Endometrial microvascular endothelial cells (primary cell): ENCODE measurements around the gene OR52I2. TPM values are rescaled to one million over a fixed set of nuclear protein-coding genes. Genes with fewer than 3 reads are reported as not detected.

ENCODE experiments used
- in situ Hi-C: cut with HindIII; loops from 2 replicates; pipeline ENCODE4 v1.10.0; 2017; ENCODE audit warnings: low sequenced_read_pairs, low pct_unique_long_range_greater_than_20kb; ENCODE audit errors: inconsistent ontology term
- total RNA-seq: library from RNA; depleted of rRNA; stranded (reverse); fragments of >200 nt; gene quantifications from one replicate; pipeline ENCODE4 v1.2.3, GENCODE V29; 2015; ENCODE audit errors: inconsistent ontology term

Gene OR52I2
- total RNA-seq, 1 donor from 2014 or later, result not detected

DNA sequence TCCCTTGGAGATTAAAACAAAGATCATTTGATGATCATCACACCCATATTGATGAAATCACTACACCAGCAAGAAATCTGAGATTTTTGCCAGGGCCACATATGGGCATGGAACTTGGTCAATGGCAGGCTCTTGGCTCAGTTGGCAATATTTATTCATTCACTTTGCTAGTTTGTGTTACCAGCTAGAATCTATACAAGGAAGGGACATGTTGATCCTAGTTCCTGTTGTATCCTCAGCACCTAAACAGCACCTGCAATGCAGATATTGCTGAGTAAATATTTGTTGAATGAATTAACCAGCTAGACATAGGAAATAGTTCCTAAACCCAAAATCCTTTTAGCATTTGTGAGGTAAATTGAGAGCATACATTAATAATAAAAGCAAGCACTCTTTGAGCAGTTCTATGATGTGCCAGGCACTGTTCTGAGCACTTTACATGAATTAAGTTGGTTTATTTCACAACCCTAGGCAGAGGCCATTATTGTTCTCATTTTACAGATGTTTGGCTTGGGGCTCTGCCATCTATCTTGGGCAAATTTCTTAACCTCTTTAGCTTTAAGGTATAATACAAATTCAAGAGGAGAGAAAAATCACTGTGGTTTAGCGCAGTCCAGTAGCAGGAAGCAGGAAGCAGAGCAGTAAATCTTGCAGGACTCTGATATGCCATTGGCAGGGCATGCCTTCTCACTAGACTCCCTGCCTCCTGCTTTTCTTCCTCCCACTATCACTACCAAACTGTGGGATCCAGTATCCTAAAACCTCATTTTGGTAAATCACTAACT is 24.9 kb downstream of the OR52I2 start:
- in situ Hi-C loops, result no loop called here

DNA sequence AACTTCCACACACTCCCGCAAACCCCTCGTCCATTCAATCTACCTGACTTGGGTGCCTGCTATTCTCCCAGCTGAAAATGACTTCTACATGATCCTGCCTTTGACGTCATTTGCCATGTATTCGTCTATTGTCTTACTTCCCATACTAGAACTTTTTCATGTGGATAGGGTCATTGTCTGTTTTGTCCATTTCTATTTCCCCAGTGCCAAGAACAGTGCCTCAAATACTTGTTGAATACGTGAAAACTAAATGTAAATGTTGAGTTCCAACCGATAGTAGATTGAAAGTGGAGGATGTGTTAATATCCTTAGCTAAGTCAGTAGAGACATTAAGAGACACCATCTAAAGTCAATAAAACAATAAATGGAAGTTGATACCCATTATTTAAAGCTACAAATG is 25.6 kb downstream of the OR52I2 start:
- in situ Hi-C loops, result no loop called here

DNA sequence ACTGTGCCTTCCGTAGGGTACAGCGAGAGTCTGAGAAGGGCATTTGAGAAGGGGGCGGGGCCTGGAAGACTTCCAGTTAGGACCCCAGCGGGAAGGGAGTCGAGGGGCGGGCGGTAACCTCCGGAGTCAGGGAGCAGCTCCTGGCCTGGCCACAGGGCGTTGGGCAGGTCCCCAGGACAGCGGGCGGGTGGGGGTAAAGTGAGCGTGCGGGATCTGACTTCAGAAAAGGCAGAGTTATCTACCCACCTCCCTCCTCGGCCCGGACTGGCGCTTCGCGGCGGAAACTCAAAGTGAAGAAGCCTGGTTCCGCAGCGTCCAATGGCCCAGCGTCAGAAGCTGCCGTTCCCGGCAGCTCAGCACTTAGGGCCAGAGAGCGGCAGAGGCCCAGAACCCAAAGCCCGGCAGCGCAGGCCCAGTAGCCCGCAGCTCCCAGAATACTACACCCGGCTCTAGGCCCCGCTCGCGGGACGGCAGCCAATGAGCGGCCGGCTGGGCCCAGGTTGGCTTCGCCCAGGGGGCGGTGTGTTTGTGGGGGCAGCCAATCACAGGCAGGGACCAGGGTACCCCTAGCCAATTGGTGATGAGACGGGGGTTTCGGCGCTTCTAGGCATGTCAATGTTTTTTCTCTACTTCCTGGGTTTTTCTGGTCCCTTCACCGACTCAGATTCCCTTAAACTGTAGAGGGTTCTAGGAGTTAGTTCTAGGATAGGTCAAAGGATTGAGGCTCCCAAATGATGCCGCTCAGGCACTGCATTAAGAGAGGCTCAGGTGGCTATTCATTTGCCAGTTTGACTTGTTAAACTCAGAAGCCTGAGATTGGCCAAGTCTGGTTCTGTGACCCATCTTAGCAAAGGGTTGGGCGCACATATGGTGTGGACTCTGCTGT is 26.5 kb downstream of the OR52I2 start, which contains the start of gene TRIM68:
Gene TRIM68, minus strand, starts transcription at position 451 of the 886 bp plus-strand sequence. CDS start 2,727 bp downstream, outside the sequence.
- in situ Hi-C loops, result no loop called here

DNA sequence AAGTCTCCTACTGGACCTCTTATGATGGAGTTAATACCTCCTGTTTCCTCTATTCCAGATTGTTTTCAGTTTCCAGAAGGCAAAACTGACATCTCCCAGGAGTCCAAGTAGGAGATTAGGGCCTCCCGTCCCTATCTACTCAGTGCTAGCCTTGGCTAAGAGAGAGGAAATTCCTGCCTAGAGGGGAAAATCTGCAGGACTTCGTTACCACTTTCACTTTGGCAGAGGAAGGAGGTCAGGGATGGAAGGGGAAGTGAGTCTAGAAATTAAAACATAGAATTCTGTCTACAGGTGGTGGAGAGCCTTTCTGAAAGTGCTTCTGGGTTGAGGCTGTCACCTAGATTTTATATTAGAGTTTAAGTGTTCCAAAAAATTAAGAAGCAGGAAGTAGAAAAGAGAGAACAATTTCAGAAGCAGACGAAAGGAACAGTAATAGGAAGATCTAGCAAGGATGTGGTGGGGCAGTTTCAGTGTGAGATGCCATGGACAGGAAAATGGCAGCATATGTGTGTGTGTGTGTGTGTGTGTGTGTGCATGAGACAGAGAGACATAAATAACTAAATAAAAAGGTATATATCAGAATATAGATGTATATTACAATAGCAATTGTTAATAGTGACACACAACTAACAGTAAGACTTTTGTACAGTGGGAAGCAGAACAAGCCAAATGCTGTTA is 28.9 kb downstream of the OR52I2 start:
- in situ Hi-C loops, result no loop called here

DNA sequence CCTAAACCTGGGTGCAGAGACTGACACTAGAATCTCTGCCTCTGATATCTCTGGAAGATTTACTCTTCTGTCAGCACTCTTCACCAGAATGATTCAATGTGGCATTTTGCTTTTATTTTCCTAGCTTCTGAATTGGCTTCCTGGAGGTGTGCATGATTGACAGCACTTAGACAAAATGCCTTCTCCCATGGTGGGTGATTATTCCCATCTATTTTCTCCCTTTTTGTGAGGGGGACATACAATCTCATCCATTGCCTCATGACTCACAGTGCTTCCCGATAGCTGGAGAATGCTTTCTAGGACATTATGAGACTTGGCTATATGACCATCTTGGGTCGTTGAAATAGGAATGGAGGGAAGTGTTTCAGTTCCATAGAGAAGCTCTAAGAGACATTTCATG is 30.4 kb downstream of the OR52I2 start:
- in situ Hi-C loops, result no loop called here

DNA sequence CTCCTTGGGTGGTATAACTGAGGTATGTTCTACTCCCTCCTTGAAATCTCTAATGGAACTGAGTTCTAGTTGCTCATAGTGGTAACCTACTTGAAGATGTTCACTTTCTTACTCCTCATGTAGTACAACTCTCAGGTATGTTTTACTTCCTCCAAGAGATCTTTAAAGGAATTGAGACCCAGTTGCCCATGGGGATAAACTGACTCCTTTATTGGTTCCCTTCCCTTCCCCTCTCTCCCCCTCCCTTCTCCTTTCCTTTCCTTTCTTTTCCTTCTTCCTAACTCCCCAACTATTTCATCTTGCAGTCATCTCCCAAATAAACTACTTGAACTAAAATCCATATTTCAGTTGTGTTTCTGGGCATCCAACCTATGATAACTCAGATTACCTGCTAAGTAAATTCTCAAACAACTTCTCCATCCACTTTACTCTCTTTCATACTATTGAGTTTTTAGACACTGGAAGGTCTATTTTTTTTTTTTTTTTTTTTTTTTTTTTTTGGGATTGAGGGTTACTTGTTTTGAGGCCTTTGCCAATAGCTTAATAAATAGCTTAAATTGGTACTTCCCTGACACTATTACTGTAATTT is 34.4 kb downstream of the OR52I2 start:
- in situ Hi-C loops, result no loop called here

DNA sequence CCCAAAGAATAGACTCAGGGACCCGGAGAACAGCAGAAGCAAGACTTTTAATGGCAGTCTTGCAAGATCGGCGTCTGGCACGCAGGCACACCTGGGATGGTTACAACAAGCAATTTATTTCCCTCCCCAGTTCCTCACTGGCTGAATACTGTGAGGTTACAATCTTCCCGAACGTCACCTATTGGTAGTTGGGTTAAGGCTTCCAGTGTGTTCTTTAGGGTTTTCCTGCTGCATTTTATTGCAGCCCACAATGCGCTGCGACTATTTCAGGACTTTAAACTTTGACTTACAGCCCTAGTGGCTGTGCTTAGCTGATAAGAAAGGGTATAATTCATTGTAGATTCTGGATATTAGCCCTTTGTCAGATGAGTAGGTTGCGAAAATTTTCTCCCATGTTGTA is 38.0 kb downstream of the OR52I2 start:
- in situ Hi-C loops, result no loop called here

DNA sequence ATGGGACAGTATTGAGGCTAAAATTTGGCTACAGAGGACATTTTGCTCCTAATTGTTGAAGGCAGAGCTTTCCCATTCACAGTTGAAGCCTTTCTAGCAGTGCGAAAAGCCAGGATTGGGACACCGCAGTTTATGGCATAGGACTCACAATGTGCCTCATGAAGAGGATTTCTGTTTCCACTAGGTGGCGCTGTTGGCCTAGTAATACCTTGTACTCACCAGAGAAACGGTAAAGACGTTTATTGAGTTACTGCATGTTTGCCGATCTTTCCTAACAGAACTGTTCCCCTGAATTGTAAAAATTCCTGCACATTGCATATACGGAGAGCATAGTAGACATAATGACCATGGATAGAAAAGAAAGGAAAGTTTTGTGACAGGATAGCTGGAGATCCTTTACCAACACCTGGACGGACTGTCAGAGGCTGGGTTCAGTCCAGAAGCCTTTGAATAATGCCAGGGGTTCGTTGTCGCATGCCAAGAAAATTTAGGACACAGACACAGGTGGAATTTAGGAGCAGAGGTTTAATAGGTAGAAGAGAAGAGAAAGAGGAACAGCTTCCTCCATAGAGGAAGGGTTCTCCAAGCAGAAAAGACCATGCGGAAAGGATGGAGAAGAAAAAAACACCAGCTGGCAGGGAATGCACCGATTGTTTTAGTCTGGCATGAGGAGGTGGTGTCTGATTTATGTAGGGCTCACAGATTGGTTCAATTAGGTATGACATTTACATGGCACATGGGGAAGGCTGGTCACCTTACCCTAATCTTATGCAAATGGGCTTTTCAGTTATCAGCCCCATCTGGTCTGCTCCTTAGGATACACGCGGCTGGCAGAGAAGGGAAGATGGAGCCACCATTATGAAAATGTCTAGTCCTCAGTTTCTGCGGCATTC is 44.9 kb downstream of the OR52I2 start:
- in situ Hi-C loops, result no loop called here

DNA sequence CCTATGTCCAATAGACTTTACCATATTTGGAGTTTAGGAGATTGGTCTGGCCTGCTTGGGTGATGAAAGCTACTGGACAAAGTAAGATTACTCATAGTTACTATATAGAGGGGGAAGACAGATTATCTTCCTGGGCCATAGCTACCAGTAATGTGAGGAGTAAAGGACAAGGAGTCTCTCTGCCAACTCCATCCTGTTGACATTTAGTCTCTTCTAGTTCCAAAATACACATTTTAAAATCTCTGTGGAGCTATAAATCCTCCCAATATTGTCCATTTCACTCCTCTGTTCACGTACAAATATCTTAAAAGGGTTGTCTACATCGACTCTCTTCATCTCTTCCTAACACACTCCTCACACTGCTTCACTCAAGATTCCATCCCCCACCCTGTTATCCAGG is 54.6 kb downstream of the OR52I2 start:
- in situ Hi-C loops, result no loop called here

DNA sequence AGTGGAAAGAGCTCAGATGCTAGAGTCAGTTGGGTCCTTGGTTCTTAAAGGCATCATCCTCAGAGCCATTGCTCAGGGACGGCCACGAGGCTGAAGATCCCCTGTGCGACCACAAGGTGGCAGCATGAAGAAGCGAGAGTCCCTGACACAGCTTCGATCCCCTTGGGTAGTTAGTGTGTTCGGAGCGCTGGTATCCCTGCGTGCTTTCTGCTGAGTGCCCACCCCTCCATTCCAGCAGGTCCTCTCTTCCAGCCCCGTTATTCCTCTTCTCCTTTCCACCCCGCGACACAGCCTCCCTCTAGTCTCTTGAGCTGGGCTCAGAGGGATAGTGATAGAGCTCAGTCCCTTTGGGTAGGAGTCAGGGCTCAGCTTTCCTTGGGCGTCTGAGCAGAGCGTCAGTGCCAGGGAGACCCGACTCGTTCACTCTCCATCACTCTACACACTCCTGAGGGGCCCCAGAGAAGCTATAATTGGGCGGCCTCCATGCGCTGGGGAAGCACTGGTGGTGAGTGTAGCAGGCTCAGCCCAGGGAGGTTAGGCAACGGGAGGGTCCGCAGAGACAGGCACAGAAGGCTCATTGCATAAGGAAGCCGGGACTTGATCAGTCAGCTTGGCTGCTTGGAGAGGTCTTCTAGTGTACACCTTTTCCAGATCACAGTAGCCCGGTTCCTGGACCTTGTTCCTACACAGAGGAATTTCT is 55.6 kb downstream of the OR52I2 start, which contains the start of gene OR51D1:
Gene OR51D1, plus strand, starts transcription at position 516 of the 700 bp plus-strand sequence. CDS start 2,314 bp downstream, outside the sequence.
- in situ Hi-C loops, result no loop called here

DNA sequence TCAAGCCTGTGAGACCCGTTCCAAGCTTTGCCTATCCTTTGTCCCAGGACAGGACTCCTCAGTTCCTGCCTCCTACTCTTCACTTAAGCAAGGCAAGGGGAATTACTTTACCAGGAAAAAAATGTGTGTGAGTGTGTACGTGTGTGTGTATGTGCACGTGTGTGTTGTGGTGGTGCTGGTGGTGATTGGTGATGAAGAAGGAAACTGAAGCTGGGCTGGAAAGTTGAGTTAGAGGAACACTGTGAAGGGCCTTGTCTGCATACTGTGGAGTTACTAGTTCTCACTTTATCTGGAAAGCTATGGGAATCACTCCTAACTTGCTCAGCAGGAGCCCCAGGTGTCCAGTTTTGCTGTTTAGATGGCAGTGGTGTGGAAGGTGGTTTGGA is 56.1 kb downstream of the OR52I2 start:
- in situ Hi-C loops, result no loop called here

DNA sequence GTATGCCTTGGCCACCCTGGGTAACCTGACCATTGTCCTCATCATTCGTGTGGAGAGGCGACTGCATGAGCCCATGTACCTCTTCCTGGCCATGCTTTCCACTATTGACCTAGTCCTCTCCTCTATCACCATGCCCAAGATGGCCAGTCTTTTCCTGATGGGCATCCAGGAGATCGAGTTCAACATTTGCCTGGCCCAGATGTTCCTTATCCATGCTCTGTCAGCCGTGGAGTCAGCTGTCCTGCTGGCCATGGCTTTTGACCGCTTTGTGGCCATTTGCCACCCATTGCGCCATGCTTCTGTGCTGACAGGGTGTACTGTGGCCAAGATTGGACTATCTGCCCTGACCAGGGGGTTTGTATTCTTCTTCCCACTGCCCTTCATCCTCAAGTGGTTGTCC is 58.4 kb downstream of the OR52I2 start:
- in situ Hi-C loops, result no loop called here

DNA sequence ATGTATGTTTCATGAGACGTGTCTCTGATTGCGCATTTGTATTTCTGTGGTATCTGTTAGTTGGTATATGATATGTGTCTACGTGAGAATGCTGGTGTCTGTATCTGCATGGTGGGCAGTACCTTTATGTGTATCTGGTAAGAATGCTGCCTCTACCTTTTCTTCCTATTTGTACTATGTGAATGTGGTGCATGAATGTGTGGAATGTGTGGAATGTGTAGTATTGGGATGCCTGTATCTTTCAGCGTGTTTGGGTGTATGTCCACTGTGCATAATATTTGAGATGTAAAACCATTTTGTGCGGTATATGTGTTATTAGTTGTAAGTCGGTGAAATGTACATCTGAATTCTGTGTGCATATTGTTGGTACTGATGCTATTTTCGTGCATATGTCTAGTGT is 60.0 kb downstream of the OR52I2 start:
- in situ Hi-C loops, result no loop called here

DNA sequence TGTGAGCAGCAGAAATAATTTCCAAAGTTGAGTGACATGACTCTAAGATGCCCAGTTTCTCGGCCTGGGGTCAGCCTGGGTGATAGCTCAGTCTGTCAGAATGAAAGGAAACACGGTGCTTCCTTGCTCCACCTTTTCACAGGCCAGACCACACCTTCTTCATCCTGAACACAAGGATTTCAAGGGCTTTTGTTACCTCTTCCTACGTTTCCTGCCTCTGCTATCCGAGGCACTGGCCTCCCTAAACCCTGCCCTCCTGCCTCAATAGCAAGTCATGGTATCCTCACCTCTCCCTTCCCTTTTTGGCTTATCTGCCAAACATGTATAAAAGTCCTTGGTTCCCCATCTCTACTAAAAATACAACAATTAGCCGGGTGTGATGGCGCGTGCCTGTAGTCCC is 60.5 kb downstream of the OR52I2 start:
- in situ Hi-C loops, result no loop called here
